B cell (primary cell): Measurements from ENCODE around the gene SYT6. TPM values are rescaled to one million over a fixed set of nuclear protein-coding genes. Genes with fewer than 3 reads are reported as not detected.

Source experiments
- ATAC-seq: fragments of 200-7000 bp; cut with Tn5 transposase; one replicate; pipeline ENCODE4 v1.10.0; 2021; ENCODE audit warnings: low read depth, mild to moderate bottlenecking, moderate number of reproducible peaks, moderate library complexity
- CTCF ChIA-PET: fragments of 350-600 bp; sonication (Branson Sonifier 250); formaldehyde crosslinking; loops from one replicate; lab custom pipeline; 2021; ENCODE audit warnings: antibody characterized with exemption, inconsistent platforms; lab: Charles Lee
- POLR2A ChIA-PET: fragments of 350-600 bp; sonication (Branson Sonifier 250); formaldehyde crosslinking; loops from one replicate; lab custom pipeline; 2021; ENCODE audit warnings: antibody characterized with exemption; lab: Charles Lee
- DNase-seq: peaks from one replicate; pipeline ENCODE4 v3.0.0; 2013
- H2AFZ ChIP-seq: 2 replicates; pipeline ENCODE4 v1.6.1; 2012; ENCODE audit warnings: mild to moderate bottlenecking, low read depth, low read length; ENCODE audit not compliant: insufficient read depth, poor library complexity, severe bottlenecking
- H3K27ac ChIP-seq, 2 donors: 1 replicate in 1 of 2; 2 replicates in 1 of 2; pipeline ENCODE4 v1.5.1; 2012 to 2013; ENCODE audit warnings: low read length in 2 of 2, mild to moderate bottlenecking in 2 of 2, moderate library complexity in 1 of 2
- H3K27me3 ChIP-seq, 4 experiments: fragments of 200-600 bp in 1 of 4; sonication (generic) in 1 of 4; replicated peaks in 1 of 4; 1 replicate in 2 of 4; 2 replicates in 2 of 4; pipeline versions ENCODE4 v1.6.1 to v1.7.0; 2013 to 2016; ENCODE audit warnings: low read length in 3 of 4, mild to moderate bottlenecking in 2 of 4, mixed read lengths in 1 of 4, moderate library complexity in 1 of 4; ENCODE audit not compliant: insufficient read depth in 4 of 4, control insufficient read depth in 3 of 4; ENCODE audit errors: control extremely low read depth in 1 of 4
- H3K36me3 ChIP-seq, 2 experiments: replicated peaks in 1 of 2; 1 replicate in 1 of 2; 2 replicates in 1 of 2; pipeline versions ENCODE4 v1.6.1 to v1.7.1; 2013; ENCODE audit warnings: low read length in 1 of 2; ENCODE audit not compliant: insufficient read depth in 2 of 2, control insufficient read depth in 1 of 2; ENCODE audit errors: control extremely low read depth in 1 of 2, extremely low read depth in 1 of 2
- H3K4me1 ChIP-seq, 2 donors: fragments of 200-600 bp in 1 of 2; sonication (generic) in 1 of 2; 1 replicate in 1 of 2; 2 replicates in 1 of 2; pipeline versions ENCODE4 v1.5.1 to v1.6.1; 2013 to 2017; ENCODE audit warnings: low read length in 2 of 2; ENCODE audit not compliant: control insufficient read depth in 2 of 2, insufficient read depth in 2 of 2
- H3K4me2 ChIP-seq: replicated peaks from 2 replicates; pipeline ENCODE3; 2012; ENCODE audit warnings: mild to moderate bottlenecking, low read depth, low read length; ENCODE audit not compliant: poor library complexity, severe bottlenecking
- H3K4me3 ChIP-seq, 5 experiments: fragments of 200-600 bp in 1 of 5; sonication (generic) in 1 of 5; 1 replicate in 3 of 5; 2 replicates in 2 of 5; pipeline versions ENCODE4 v1.5.1 to v1.7.0; 2011 to 2016; ENCODE audit warnings: low read length in 4 of 5, mild to moderate bottlenecking in 4 of 5, low read depth in 2 of 5, control low read depth in 1 of 5, moderate library complexity in 1 of 5; ENCODE audit not compliant: insufficient read depth in 1 of 5; ENCODE audit errors: control extremely low read depth in 1 of 5, extremely low read depth in 1 of 5
- H3K79me2 ChIP-seq: fragments of 200-600 bp; sonication (generic); one replicate; pipeline ENCODE4 v1.6.0; 2016; ENCODE audit warnings: low read length; ENCODE audit not compliant: control insufficient read depth, insufficient read depth
- H3K9ac ChIP-seq: fragments of 200-600 bp; sonication (generic); 2 replicates; pipeline ENCODE4 v1.6.1; 2017; ENCODE audit warnings: mild to moderate bottlenecking, low read length, moderate library complexity
- H3K9me3 ChIP-seq, 3 donors: one replicate each; pipeline versions ENCODE4 v1.6.1 to v1.7.1; 2013; ENCODE audit warnings: low read length in 2 of 3; ENCODE audit not compliant: control insufficient read depth in 2 of 3, insufficient read depth in 1 of 3; ENCODE audit errors: control extremely low read depth in 1 of 3
- H4K20me1 ChIP-seq: 2 replicates; pipeline ENCODE4 v1.6.0; 2012; ENCODE audit warnings: mild to moderate bottlenecking, low read length; ENCODE audit not compliant: insufficient read depth, control insufficient read depth, poor library complexity, severe bottlenecking
- H3K27ac Mint-ChIP-seq: one replicate; pipeline ENCODE4 v1.8.0; 2021; ENCODE audit warnings: mixed read lengths
- H3K27me3 Mint-ChIP-seq: one replicate; pipeline ENCODE4 v1.8.0; 2021; ENCODE audit warnings: mixed read lengths
- H3K4me1 Mint-ChIP-seq: one replicate; pipeline ENCODE4 v1.8.0; 2021; ENCODE audit warnings: mixed read lengths
- H3K4me3 Mint-ChIP-seq: one replicate; pipeline ENCODE4 v1.8.0; 2021; ENCODE audit warnings: mixed read lengths
- H3K9me3 Mint-ChIP-seq: one replicate; pipeline ENCODE4 v1.8.0; 2022; ENCODE audit warnings: mixed read lengths; ENCODE audit not compliant: insufficient read depth
- CTCF ChIP-seq: fragments of 200-600 bp; IDR thresholded peaks from one replicate; pipeline ENCODE4 v1.8.0; 2022; ENCODE audit warnings: antibody characterized with exemption, mild to moderate bottlenecking
- EZH2 ChIP-seq: IDR thresholded peaks from 2 replicates; pipeline ENCODE4 v1.6.1; 2012; ENCODE audit warnings: borderline replicate concordance, low read depth, mild to moderate bottlenecking, moderate library complexity, low read length; ENCODE audit not compliant: insufficient read depth, poor library complexity, severe bottlenecking
- WGBS: methylation state at CpG from one replicate; pipeline ENCODE4 v1.1.5; 2013; ENCODE audit warnings: missing lambda C conversion rate; ENCODE audit not compliant: insufficient coverage; 5-methylcytosine and 5-hydroxymethylcytosine counted together
- intact Hi-C: fragments of 100-400 bp; cut with micrococcal nuclease; formaldehyde crosslinking; loops from one replicate; pipeline ENCODE4 v1.10.0; 2022
- polyA plus RNA-seq: library from polyadenylated mRNA; depleted of rRNA; stranded (reverse); fragments of >200 nt; gene quantifications from 2 replicates; pipeline ENCODE4 v1.2.3, GENCODE V29; 2012
- total RNA-seq, 2 donors: library from RNA; stranded (reverse); fragments of 120-200 nt in 1 of 2; gene quantifications; 1 replicate in 1 of 2; 2 replicates in 1 of 2; pipeline versions ENCODE4 v1.2.3 to v1.2.4, GENCODE V29; 2013 to 2022

The SYT6 gene
- total and polyA plus RNA-seq, 2 donors (not counting 1 experiment from before 2014, with no cell fraction given) = not detected

DNA sequence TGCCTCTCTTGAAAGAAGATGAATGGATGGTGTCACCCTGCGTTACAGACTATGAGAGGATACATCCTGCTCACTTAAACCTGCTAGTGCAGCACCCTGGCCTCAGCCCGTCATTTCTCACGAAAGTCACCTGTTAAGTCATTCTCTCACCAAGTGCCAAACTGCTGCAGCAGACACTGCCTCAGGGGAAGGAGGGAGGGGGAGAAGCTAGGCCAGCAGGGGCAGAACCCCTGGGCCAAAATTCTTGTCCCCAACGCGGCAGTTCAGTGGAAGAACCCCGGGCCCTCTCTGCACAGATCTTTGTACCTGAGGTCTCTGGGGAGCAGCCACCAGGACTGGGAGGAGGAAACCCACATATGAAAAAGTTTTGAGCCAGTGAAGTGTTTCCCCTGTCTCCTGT is 37.6 kb downstream of the SYT6 start:
- Histone ChIP-seq H3K4me1 (no peaks in the 10 kb centered on the region), H3K36me3 (no peaks in the 10 kb centered on the region), H3K9me3 (no peaks in the 10 kb centered on the region), H2AFZ (no peak overlapping the region), H3K4me3 (no peak overlapping the region), H3K79me2 (no peaks in the 10 kb centered on the region), H3K9ac (no peak overlapping the region), H3K27me3 (peaks cover 0 to 7% (median 0%) of the 10 kb centered on the region in 4 experiments), H3K4me2 (no peak overlapping the region), H3K27ac (no peak overlapping the region), H4K20me1 (no peaks in the 10 kb centered on the region)
- no peak for TF ChIP-seq CTCF
- TF ChIP-seq EZH2 = no peak
- Mint-ChIP-seq H3K9me3 (no peaks in the 10 kb centered on the region), H3K27me3 (peaks cover 18% of the 10 kb centered on the region), H3K4me1 (no peaks in the 10 kb centered on the region), H3K4me3 (no peak overlapping the region), H3K27ac (no peak overlapping the region)
- POLR2A ChIA-PET = no interaction called here
- DNase-seq (no peak), ATAC-seq (no peak)
- intact Hi-C loops = no loop called here
- CTCF ChIA-PET = no interaction called here
- 50% methylated on average over 6 of the region's 6 CpGs for WGBS

- H3K4me1 Mint-ChIP-seq = no peaks in the 10 kb centered on the region
- Histone ChIP-seq H3K4me3 (no peak overlapping the region), H3K27ac (no peak overlapping the region), H3K9ac (no peak overlapping the region), H3K27me3 (peaks cover 0 to 7% (median 0%) of the 10 kb centered on the region in 4 experiments), H3K4me1 (no peaks in the 10 kb centered on the region), H2AFZ (no peak overlapping the region), H3K9me3 (no peaks in the 10 kb centered on the region), H4K20me1 (no peaks in the 10 kb centered on the region), H3K4me2 (no peak overlapping the region), H3K36me3 (no peaks in the 10 kb centered on the region), H3K79me2 (no peaks in the 10 kb centered on the region)
- no peak overlapping the region for H3K4me3 Mint-ChIP-seq
- WGBS = 88% methylated on average over 5 of the region's 8 CpGs
- DNase-seq (no peak), ATAC-seq (no peak)
- TF ChIP-seq CTCF (no peak), EZH2 (no peak)
- no peaks in the 10 kb centered on the region for H3K9me3 Mint-ChIP-seq
- POLR2A ChIA-PET = no interaction called here
- intact Hi-C loops = no loop called here
- H3K27ac Mint-ChIP-seq = no peak overlapping the region
- CTCF ChIA-PET = no interaction called here
- peaks cover 15% of the 10 kb centered on the region for H3K27me3 Mint-ChIP-seq
Observed at GRCh38 chr1:114114185-114115094, 39.2 kb downstream of the SYT6 start.
